Stimulated activated CD8-positive, alpha-beta memory T cell treated with anti-CD3 and anti-CD28 coated beads, Interleukin-4, amount 100 ng/mL, for 24 hours (primary cell): ENCODE measurements around the gene AHRR.

Experiments used
- DNase-seq: peaks from one replicate; pipeline ENCODE4 v3.0.0-alpha.2; 2020; ENCODE audit warnings: low read depth

AHRR gene

DNA sequence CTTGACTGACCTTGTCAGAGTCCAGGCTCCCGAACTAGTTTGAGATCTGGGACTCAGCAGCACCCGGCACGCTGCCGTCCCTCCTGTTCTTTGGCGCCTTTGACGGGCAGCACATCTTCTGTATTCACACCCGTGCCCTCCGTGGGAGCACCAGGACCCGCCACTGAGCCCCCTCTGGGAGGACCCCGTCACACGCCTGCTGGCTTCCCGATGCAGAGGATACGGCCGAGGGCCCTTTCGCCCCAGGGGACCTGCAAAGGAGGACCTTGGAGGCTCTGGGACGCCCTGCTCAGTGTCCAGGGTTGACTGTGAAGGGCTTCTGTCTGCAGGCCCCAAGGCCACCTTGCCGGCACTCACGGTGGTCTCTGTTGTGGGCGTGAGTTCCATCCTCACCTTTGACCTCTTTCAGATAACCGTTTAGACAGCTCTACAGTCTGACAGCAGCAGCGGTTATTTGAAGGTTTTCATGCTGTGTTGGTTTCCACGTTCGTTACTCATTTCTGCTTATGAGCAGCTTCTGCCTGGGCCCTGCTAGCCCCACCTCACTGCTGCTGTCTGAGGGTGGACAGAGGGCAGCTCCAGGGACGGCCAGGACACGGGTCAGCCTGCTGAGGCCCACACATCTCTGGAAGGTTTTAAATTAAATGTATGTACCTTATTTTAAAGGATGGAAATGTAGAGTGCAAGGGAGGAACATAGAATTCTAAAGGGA, 108.9 kb downstream of the AHRR start:
- DNase-seq = no peak

- peak; percentile 34 for DNase-seq
These were observed 109.6 kb downstream of the AHRR start for GRCh38 chr5:431001-431710.

- DNase-seq = no peak
These were observed 110.2 kb downstream of the AHRR start for GRCh38 chr5:431711-432050.

GRCh38 chr5:432201-432927, 110.8 kb downstream of the AHRR start:
- DNase-seq = no peak

GRCh38 chr5:432928-433791, 111.6 kb downstream of the AHRR start:
- no peak for DNase-seq

DNA sequence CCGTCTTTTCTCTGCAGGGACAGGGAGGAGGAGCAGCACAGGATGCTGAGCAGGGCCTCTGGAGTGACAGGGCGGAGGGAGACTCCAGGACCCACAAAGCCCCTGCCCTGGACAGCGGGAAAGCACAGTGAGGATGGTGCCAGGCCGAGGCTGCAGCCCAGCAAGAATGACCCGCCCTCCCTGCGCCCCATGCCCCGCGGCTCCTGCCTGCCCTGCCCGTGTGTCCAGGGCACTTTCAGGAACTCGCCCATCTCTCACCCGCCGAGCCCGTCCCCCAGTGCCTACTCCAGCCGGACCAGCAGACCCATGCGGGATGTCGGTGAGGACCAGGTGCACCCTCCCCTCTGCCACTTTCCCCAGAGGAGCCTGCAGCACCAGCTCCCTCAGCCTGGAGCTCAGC, 112.3 kb downstream of the AHRR start:
- no peak for DNase-seq

DNA sequence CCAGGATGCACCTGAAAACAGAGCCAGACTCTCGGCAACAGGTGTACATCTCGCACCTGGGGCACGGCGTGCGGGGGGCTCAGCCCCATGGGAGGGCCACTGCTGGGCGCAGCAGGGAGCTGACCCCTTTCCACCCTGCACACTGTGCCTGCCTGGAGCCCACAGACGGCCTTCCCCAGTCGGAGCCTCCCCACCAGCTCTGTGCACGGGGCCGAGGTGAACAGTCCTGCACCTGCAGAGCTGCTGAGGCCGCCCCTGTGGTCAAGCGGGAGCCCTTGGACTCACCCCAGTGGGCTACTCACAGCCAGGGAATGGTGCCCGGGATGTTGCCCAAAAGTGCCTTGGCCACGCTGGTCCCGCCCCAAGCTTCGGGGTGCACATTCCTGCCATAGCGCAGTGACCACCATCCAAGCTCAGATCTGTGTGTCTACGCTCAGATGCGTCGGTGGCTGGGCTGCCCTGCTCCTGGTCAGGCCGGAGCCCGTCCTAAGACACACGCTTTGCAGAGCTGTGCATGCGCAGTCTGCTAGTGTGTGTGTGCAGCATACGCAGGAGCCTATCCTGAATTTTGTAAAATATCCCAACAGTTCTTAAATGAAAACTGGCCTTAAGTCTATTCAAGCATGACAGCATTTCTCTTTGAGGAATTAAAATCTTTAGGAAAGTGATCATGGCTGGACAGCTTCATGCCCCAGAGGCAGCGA, 113.1 kb downstream of the AHRR start:
- DNase-seq = no peak

- no peak for DNase-seq
These were observed 113.8 kb downstream of the AHRR start for GRCh38 chr5:435156-435790.

DNA sequence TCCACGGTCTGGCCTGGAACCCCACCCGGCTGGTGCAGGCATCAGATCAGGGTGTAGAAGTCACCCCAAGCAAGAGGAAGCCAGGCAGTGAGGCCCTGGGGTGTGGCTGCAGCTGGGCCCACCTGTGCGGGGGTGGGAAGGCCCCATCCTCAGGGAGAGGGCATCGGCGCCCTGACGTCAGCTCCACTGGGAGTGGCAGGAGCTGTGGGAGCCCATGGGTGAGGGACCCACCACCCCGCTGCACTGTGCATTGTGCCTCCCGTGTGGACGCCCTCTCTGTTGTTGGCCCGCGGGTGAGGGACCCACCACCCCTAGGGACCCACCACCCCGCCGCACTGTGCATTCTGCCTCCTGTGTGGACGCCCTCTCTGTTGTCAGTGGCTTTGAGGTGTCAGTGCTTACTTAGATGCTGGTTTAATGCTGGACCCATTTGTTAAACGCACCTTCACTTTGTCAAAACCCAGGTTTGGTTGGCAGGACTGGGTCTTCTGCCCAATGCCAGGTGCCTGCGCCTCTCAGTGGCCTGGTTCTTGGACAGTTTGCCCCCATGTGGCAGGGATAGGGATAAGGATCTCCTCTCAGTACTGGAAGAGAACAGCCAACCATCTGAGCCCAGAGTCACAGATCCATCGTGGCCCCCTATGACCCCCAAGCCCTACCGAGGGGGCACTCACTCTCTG, 114.6 kb downstream of the AHRR start:
- no peak for DNase-seq

DNA sequence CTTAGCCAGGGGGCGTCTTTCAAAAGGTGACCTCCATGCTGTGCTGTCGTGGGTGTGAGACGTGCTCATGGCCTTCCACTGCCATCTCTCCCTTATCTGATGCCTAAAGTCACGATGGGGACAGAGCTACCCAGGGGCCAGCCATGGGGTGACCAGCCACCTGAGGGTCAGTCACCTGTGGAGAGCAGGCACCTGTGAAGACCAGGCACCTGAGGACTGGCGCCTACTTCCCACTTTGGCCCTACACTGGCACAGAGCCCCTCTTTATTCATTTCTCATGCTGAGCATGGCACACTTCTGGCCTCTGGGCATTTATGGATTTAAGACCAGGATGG, 115.1 kb downstream of the AHRR start:
- DNase-seq = no peak

DNA sequence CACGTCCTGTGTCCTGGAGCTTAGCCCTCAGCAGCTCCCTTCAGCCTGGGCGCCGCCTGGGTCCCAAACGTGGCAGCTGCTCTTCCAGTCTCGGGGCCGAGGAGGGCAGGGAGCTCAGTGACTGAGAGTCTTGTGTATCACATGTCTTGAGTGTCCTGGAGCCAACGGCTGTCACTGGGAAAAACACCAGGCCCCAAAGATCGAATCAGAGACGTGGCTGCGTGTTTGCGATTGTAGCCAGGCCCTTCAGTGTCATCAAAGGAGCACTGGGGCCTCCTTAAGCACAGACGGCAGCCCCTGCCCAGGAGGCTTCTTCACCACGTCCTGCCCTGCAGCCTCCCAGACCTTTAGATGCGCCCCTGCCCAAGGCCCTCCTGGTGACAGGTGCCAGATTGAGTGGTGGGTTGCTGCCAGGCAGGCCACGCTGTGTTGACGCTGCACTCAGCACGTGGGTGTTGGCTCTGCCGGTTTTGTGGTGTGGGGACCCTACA, 115.8 kb downstream of the AHRR start:
- DNase-seq = no peak

GRCh38 chr5:438481-438981, 117.0 kb downstream of the AHRR start:
- DNase-seq = no peak

DNA sequence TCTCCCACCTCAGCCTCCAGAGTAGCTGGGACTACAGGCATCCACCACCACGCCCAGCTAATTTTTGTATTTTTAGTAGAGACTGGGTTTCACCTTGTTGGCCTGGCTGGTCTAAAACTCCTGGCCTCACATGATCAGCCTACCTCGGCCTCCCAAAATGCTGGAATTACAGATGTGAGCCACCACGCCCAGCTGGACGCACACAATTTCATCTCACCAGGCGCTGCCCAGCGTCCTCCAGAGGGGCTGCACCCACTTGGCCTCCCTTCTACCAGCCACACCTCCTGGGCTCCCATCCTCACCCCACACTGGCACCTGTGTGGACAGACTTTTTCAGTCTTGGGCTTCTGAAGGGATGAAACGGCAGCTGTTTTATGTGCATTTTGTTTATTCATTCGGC, 117.7 kb downstream of the AHRR start:
- no peak for DNase-seq

GRCh38 chr5:439636-440035, 118.1 kb downstream of the AHRR start:
- no peak for DNase-seq

DNA sequence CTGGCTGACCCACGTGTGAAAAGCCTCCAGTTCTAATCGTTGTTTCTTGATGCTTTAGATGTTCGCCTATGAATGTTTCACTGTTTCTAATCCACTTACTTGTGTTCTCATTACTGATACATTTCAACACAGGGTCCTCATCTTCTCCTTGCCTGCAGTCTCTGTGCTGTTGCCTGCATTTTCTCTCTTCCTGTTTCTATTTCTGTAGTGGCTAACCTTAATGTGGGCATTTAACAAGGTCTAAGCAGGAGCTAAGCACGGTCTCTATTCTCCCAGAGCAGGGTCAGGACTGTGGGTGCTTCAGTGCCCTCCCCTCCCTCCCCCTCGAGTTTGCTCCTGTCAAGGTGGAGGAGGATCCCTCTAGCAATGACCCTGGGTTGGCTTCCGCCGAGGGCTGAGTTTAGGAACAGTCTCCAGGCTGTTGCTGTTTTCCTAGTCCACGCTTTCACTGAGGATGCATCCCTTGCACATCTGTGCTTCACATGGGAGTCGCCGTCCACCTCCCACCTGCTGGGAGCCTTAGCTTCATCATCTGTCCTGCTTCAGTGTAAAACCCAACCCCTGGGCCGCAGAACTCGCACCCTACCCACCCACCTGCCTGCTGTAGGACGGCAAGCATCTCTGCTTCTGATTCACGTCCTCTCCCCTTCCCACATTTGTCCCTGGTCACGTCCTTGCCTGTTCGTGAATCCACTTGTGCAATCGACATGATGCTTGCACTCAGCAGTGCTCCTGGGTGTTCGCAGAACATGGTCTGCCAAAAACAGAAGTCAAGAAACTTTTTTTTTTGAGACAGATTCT, 119.1 kb downstream of the AHRR start:
- DNase-seq = no peak

DNA sequence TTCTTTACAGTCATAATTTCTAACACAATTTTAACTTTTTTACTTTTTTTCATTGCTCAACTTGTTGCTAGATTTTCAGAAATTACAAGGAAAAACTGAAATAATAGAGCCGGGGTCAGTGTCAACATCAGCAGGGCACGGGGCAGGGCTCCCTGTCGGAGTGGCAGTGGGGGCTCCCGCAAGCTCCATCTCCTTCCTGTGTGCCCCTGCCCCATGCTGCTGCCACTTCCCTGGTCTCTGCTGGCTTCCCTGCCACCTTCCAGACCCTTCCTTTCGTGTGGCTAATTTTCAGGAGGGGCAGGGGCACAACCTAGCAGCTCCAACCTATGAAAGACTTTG, 120.5 kb downstream of the AHRR start:
- DNase-seq = no peak

DNA sequence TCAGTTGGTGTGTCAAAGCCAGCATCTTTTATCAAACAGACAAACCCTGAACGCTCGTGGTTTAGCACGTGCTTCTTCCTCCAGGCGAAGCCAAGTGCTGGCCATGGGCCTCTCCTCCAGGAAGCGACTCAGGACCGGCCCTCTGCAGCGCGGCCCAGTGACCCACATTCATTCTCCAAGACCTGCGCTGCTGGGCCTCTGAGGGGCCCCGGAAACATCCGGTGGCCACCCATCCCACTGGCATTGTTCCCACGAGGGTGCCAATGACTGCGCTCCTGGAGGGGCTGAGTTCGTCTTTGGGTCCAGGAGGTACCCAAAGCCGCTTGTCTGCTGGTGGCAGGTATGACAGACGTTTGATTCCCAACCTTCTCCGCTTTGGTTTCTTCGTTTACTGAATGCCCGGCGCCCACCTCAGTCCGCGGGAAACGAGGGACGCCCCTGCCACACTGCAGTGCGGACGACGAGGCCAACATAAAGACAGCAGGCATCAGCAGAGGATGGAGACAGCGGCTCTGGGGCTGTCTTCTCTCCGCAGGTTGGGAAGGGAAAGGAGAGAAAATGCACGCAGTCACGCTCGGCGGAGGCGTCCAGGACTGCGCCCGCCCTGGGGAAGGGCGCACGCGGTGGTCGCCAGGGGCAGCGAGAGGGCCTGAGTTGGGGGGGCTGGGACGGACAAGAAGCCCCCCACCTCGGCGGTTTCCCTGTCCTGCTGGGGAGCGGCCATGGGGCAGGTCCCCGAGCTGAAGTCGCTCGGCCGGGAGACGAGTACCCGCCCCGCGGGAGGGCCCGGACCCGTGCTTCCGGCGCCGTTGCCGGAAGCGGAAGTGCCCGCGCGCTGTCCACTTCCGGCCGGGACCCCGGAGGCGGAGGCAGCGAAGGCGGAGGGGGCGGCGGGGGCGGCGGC, 121.1 kb downstream of the AHRR start, which contains the start of gene EXOC3:
Gene EXOC3 (plus strand): TSS at position 842 of the 904 bp plus-strand sequence. CDS start 3,030 bp downstream, outside the sequence.
- peak; percentile 66 for DNase-seq
